Endothelial cell of umbilical vein (primary cell): ENCODE data around the gene MYORG.

Source experiments
- CTCF ChIP-seq, 2 donors: IDR thresholded peaks; 1 replicate in 1 of 2; 2 replicates in 1 of 2; pipeline ENCODE4 v1.5.1; 2011; ENCODE audit warnings: low read length in 2 of 2, mild to moderate bottlenecking in 2 of 2, moderate library complexity in 2 of 2, control low read depth in 1 of 2, inconsistent platforms in 1 of 2, low read depth in 1 of 2; ENCODE audit not compliant: insufficient read depth in 1 of 2; ENCODE audit errors: extremely low read depth in 1 of 2
- EZH2 ChIP-seq: IDR thresholded peaks from 2 replicates; pipeline ENCODE4 v1.6.1; 2012; ENCODE audit warnings: borderline replicate concordance, low read depth, mild to moderate bottlenecking, moderate library complexity, low read length, inconsistent platforms; ENCODE audit not compliant: severe bottlenecking
- FOS ChIP-seq: IDR thresholded peaks from 2 replicates; pipeline ENCODE4 v1.6.1; 2011; ENCODE audit warnings: mild to moderate bottlenecking, low read length, moderate library complexity, borderline replicate concordance; ENCODE audit not compliant: insufficient read depth
- GATA2 ChIP-seq: IDR thresholded peaks from 2 replicates; pipeline ENCODE4 v1.7.0; 2011; ENCODE audit warnings: low read depth, mild to moderate bottlenecking, moderate library complexity, mixed read lengths, low read length; ENCODE audit not compliant: insufficient read length, insufficient read depth
- JUN ChIP-seq: IDR thresholded peaks from 2 replicates; pipeline ENCODE4 v1.6.1; 2011; ENCODE audit warnings: borderline replicate concordance, low read depth; ENCODE audit not compliant: insufficient read length, insufficient read depth
- MAX ChIP-seq: IDR thresholded peaks from 2 replicates; pipeline ENCODE4 v1.6.1; 2011; ENCODE audit not compliant: insufficient read depth, insufficient read length
- MYC ChIP-seq: IDR thresholded peaks from one replicate; pipeline ENCODE4 v1.6.1; 2011; ENCODE audit warnings: mild to moderate bottlenecking, low read depth, low read length
- POLR2A ChIP-seq: IDR thresholded peaks from 2 replicates; pipeline ENCODE4 v1.6.1; 2012; ENCODE audit warnings: low read depth, mild to moderate bottlenecking, control low read depth, low read length
- POLR2AphosphoS5 ChIP-seq: IDR thresholded peaks from 2 replicates; pipeline ENCODE4 v1.6.1; 2012; ENCODE audit warnings: low read depth, mild to moderate bottlenecking, control low read depth, low read length, moderate library complexity; ENCODE audit not compliant: insufficient read depth

- TF ChIP-seq CTCF (IDR thresholded peaks at IDR 0.05; ENCODE audit: extremely low read depth in 1 of 2, insufficient read depth in 1 of 2, low read depth in 1 of 2, low read length in 2 of 2), result no peak
- no peak for TF ChIP-seq MYC
- no peak for TF ChIP-seq POLR2A
- no peak for TF ChIP-seq POLR2AphosphoS5
- no peak for TF ChIP-seq EZH2
- no peak for TF ChIP-seq JUN
- no peak for TF ChIP-seq MAX
- TF ChIP-seq GATA2, result no peak
- no peak for TF ChIP-seq FOS
Observed at GRCh38 chr9:34412336-34412735, 35.6 kb upstream of the MYORG start.
